Effector CD4-positive, alpha-beta T cell (primary cell): Measurements from ENCODE around the gene THRB.

Experiments used
- DNase-seq: peaks from one replicate; pipeline ENCODE4 v3.0.0-alpha.2; 2020

The THRB gene

GRCh38 chr3:24374801-24375200 lies 119.8 kb downstream of the THRB start:
- no peak for DNase-seq

- no peak for DNase-seq
Observed at GRCh38 chr3:24373198-24373959, 121.3 kb downstream of the THRB start.

- no peak for DNase-seq
Observed at GRCh38 chr3:24372559-24373197, 122.0 kb downstream of the THRB start.

DNA sequence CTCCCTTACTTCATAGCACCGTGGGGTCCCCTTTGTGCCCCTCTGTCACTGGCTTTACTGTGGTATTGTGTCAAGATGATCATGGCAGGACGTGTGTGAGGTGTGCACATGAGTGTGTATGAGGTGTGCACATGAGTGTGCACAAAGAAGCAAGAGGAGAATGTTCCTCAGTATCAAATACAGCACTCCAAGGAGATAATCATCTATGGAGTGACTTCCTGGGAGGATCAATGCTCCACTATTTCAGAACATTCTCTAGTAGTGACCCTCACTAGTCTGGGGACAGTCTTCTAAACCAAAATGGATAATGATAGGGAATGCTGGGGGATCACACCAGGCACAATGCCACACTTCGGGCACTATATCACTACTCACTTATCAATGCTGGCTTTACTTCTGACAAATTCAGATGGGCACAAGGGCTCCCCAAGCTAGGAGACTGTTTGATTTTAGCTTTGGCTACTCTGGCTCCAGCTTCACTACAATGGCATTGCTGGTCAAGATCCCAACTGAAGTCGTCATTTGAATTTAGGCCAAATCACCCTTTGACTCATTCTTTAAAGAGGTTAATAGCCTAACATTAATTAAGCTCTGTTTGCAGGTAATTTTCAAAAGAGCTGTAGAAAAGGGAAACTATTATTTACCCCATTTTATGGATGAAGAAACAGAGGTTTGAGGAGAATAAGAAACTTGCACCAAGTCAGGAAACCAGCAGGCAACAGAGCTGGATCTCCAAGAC lies 124.1 kb downstream of the THRB start:
- no peak for DNase-seq

DNA sequence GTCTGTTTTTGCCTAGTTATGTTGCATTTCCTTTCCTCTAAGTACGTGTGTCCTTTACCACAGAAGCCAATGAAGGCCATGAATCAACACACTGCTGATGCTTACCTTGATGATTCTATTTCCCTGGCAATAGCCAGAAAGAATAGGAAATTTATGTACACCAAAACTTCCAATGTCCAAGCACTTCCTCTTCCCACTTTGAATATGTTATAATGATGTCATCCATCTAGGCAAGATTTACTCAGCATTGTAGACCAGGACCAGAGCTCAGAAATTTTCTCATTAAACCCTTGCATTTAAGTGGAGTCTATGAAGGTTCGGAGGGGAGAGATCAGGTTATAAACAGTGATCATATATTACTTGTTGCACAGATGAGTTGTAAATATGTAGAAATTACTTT lies 126.0 kb downstream of the THRB start:
- DNase-seq = no peak

DNA sequence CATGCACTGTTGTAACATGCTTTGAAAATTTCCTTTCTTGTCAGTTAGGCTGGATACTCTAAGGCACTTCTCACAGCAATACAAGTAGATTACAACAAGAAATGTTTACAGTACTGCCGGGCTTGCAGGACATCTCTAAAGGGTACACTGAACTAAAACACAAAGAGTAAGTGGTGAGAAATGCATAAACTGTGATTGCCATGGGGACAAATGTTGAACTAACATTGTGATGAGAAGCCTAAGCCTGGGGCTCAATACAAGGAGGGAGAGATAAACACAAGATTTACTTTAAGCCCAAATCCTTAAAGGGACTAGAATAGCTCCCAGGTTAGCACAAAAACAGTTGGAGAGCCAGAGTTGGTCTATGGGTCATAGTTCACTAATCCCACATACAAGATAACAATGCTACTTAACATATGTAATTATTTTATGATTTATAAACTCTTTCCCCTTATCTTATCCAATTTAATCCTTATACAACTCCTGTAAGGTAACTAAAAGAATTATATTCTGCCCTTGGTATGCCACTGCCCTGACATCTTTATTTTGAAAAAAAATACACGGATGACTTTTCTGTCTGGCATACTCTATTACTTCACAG lies 126.9 kb downstream of the THRB start:
- DNase-seq = no peak

GRCh38 chr3:24367216-24367615 lies 127.4 kb downstream of the THRB start:
- DNase-seq = no peak

DNA sequence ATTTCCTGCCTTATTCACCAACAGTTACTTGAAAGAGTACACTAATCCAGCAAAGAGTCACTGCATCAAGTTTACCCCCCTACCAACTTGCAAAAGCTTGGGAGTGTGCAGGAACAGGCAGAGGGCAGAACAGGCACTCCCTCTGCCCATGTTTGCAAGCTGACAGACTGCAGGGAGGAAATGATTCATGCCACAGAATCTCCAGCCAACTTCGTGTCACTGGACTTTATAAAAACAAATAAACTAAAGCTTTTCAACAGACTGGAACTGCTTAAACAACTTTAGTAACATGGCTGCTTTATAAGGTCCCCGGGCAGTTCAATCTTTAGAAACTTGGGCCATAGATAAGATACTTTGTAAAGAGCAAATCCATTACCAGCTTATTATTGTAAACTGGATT lies 129.5 kb downstream of the THRB start:
- DNase-seq = no peak

DNA sequence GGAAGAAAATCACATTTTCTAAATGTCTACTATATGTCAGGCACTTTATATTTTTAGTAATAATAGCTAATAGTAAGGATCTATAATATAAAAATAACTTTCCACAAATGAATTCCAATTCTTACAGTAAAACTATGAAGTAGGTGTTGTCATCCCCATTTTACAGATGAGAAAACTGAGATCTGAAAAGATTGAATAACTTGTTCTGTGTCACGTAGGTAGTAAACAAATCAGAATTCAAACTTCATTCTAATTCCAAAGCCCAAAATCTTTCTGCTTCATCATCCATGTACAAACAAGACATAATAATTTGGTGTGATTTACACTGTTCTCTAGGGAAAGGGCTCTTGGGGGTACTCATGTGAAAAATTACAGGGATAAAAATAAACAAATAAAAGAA lies 130.3 kb downstream of the THRB start:
- no peak for DNase-seq

DNA sequence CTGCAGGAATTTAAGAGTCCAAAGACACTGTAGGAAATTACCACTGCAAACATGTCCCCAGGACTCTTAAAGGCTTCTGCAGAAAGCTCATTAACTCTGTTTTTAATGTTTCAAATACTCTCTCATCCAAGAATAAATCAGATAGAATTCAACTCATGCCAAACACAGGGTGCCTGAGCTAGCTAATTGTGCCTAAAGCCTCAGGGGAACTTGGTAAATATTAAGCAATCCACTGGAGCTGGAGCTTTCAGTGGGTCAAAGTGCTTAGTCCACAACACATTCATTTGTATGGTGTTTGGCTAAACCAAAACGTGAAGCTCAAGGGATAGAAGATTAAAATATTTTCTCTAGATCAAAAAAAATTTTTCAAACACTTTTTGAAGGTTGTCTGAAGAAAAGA lies 131.4 kb downstream of the THRB start:
- no peak for DNase-seq

- DNase-seq = no peak
Observed at GRCh38 chr3:24361623-24362022, 133.0 kb downstream of the THRB start.

GRCh38 chr3:24360957-24361356 lies 133.7 kb downstream of the THRB start:
- no peak for DNase-seq

- DNase-seq = no peak
Observed at GRCh38 chr3:24359645-24360462, 134.8 kb downstream of the THRB start.

GRCh38 chr3:24359102-24359501 lies 135.5 kb downstream of the THRB start:
- no peak for DNase-seq

GRCh38 chr3:24357635-24358034 lies 137.0 kb downstream of the THRB start:
- no peak for DNase-seq

DNA sequence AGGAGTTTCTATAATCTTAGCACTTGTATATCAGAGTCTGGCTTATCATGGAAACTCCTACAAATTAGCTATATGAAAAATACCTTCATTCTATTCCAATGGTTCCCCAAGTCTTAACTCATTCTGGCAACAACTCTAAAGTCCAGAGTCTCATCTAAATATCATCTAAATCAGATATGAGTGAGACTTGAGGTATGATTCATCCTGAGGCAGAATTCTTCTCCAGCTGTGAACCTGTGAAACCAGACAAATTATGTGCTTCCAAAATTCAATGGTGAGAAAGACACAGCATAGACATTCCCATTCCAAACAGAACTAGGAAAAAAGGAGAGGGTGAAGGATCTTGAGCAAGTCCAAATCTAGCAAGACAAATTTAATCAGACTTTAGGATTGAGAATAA lies 138.8 kb downstream of the THRB start:
- DNase-seq = no peak

DNA sequence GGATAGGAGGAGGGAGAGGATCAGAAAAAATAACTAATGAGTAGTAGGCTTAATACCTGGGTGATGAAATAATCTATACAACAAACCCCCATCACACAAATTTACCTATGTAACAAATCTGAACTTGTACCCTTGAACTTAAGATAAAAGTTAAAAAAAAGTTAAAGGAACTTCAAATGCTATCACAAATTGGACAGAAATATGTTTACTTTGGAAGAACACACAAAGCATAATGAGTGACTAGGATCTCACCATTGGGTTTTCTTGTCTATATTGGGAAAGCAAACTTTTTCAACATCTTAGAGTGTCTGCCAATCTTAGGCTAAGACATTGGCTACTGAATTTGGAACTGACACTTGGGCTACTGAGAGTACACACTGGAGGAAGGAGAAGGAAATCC lies 140.4 kb downstream of the THRB start:
- no peak for DNase-seq

- DNase-seq = no peak
Observed at GRCh38 chr3:24352893-24353553, 141.6 kb downstream of the THRB start.

GRCh38 chr3:24351779-24352469 lies 142.7 kb downstream of the THRB start:
- DNase-seq = no peak

DNA sequence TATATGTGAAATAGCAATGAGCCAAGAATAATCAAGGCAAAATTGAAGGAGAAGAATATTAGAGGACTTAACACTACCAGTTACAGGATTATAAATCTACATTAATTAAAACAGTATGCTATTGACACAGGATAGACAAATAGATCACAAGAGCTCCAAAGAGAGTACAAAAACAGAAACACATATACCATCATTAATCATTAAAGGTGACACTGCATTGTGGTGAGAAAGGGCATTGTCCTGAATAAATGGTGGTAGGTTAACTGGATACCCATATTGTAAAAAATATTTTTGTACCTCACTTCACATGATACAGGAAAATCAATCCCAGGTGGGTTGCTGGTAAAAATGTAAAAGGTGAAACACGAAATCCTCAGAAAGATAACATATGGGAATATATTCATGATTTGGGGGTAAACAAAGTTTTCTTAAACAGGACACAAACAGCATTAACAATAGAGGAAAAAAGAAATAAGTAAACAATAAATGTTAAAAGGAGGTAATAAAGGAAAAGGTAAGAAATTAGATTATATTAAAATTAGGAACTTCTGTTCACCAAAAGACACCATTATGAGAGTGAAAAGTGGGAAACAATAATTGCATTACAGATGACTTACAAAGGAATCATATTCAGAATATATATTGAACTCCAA lies 145.2 kb downstream of the THRB start:
- no peak for DNase-seq

DNA sequence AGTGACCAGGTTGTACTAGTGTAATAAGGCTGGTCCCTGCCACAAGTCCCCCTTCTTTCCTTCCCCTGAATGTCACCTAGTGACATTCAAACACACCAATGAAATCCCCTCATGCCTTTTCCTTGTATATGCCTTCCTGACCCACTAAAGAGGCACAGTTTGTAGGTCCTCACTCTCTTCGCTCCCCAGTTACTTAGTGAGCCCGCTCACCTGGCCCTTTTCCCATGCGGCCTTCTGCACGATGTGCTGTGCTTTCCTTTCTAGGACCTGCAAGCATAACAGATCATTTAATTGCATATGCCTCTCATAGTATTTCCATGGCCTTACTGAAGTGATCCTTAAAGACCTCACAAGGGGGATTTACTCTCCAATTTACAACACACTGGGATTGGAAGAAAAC lies 146.3 kb downstream of the THRB start:
- DNase-seq = no peak
